IPS-18c (cell line): Measurements from ENCODE around the gene CD82.
"Not testable (repeated sequence)": the region's sequence is repeated elsewhere in the genome, so short reads cannot be mapped to it uniquely, and the experiment has no call there.

Experiments used
- H3K4me3 ChIP-seq: 2 replicates; pipeline ENCODE4 v1.7.0; 2013; ENCODE audit warnings: low read depth, mild to moderate bottlenecking, low read length, moderate library complexity; ENCODE audit not compliant: insufficient read depth
- H3K9me3 ChIP-seq: one replicate; pipeline ENCODE4 v1.6.1; 2013; ENCODE audit warnings: mild to moderate bottlenecking, low read length, moderate library complexity; ENCODE audit not compliant: control insufficient read depth, insufficient read depth

Gene CD82

DNA sequence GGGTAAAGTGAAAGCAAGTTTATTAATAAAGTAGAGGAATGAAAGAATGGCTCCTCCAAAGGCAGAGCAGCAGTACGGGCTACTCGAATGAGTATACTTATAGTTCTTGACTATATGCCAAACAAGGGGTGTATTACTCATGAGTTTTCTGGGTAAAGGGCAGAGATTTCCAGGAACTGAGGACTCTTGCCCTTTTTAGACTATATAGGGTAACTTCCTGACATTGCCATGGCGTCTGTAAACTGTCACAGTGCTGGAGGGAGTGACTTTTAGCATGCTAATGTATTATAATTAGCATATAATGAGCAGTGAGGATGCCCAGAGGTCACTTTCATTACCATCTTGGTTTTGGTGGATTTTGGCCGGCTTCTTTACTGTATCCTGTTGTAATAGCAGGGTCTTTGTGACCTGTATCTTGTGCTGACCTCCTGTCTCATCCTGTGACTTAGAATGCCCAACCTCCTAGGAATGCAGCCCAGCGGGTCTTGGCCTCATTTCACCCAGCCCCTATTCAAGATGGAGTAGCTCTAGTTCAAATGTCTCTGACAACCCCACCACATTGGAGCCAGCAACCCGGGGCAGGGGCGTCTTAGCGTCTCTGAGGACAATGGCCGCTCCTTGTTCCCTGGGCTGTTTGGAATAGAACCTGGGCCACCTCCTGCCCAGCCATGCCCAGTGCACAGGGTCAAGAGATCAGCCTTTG lies 34.9 kb upstream of the CD82 start:
- H3K9me3 ChIP-seq = no peaks in the 10 kb centered on the region

DNA sequence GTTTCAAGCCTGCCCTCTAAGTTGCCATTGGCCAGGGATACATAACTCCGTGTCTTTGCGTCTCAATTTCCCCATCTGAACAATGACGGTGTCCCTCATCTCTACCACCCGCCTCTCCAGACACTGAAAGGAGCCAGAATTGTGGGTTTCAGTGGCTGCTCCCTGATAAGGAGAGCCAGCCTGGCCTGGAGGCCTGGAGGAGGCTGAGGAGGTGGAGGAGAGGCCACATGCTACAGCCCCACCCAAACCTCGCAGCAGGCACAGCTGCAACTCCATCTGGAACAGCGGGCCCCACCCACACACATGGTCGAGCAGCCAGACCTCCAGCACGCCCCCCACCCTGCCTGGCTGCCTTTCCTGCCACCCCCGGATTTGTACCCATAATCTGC lies 34.4 kb upstream of the CD82 start:
- Histone ChIP-seq H3K4me3 (no peak overlapping the region), H3K9me3 (no peaks in the 10 kb centered on the region)

More for the DNA sequence above, 34.9 kb upstream of the CD82 start:
- no peak overlapping the region for H3K4me3 ChIP-seq

DNA sequence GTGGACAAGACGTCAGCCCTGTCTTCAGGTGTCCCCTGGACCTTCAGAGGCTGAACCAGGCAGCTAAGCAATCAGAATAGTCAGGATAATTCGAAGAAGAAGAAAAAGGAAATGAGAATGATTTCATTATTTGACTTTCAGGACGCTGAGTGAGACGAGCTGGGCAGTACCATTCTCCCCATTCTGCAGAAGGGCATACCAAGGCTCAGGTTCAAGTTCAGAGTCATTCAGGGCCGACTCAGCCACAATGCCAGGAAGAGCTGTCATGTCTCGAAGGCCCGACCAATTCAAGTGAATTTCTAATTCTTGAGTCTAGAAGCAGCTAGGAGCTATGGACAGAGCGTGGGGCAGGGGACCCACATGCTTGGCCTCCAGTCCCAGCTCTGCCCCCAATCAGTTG lies 33.8 kb upstream of the CD82 start:
- Histone ChIP-seq H3K9me3 (no peaks in the 10 kb centered on the region), H3K4me3 (no peak overlapping the region)

DNA sequence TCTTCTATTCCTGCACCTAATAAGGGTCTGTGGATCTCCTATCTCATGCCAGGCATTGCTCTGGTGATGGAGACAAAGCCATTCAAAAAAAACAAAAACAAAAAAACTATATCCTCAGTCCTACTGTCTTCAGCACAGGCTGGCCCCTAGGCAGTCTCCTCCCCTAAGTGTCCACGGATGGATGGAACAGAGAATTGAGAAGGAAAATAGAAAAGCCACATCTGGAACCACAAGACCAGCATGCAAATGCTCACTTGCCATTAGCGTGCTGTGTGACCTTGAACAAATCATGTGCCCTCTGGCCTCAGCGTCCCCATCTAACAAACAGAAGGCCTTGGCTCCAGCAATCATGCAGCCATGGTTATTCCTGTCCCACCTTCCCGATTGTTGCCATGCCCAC lies 32.7 kb upstream of the CD82 start:
- Histone ChIP-seq H3K9me3 (no peaks in the 10 kb centered on the region), H3K4me3 (no peak overlapping the region)

DNA sequence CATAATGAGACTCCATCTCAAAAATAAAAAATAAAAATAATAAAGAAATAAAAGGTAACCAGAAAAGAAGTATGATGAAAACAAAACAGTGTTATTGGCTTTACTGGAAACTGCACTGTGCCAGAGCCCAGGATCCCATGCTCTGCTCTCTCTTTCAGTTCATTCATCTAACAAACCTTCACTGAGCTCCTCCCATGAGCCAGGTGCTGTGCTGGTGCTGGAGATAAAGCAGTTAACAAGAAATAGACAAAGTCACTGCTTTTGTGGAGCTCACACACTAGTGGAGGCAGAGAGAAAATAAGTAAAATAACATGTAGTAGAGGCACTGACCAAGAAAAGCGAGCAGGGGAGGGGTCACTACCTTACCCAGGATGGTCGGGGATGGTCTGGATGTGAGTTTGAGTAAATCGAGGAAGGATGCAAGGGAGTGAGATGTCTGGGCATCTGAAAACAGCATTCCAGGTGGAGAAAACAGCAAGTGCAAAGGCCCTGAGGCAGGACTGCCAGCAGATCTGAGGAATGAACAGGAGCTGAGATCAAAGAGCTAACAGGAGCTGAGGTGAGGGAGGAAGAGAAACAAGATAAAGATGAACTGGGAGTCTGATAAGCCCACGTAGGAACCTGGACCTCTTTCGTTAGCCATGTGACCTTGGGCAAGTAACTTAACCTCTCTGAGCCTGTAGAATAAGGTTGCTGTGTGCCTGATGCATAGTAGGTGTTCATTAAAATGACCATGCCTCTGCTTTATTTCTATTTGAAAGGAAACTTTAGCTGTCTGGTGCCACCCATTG lies 31.3 kb upstream of the CD82 start:
- H3K9me3 ChIP-seq = no peaks in the 10 kb centered on the region
- H3K4me3 ChIP-seq = no peak overlapping the region

DNA sequence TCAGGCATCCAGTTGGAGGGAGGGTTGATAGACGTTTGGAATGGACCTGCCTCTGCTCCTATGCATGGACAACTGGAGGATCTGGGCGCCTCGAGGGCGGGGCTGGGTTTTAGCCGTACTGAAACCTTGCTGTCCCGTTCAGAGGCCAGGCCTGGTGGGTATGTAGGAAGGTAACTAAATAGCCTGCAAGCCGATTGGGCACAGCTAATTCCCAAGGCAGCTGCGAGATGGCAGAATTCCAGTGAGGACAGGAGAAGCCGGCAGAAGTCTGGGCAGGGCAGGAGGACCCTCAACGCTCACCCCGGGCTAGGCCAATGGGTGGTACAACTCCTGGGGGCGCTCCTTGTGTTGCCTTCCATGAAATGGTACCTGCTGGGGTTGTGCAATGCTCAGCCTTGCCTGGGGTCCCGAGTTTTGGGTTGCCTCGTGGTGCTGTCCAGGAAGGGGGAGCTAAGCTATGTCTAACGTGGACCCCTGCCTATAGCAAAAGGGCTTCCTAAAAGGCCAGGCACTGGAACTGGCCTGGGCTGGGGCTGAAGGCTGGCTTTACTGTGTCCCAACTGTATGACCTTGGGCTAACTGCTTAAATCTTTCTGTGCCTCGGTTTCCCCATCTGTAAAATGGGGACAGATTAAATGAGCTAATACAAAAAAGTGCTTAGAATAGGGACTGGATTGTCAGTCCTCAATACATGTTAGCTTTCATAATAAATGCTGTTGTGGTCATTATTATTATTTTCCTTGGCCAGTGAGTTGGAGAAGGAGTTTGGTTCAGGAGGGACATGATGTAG lies 30.1 kb upstream of the CD82 start:
- H3K4me3 ChIP-seq = no peak overlapping the region
- H3K9me3 ChIP-seq = no peaks in the 10 kb centered on the region

DNA sequence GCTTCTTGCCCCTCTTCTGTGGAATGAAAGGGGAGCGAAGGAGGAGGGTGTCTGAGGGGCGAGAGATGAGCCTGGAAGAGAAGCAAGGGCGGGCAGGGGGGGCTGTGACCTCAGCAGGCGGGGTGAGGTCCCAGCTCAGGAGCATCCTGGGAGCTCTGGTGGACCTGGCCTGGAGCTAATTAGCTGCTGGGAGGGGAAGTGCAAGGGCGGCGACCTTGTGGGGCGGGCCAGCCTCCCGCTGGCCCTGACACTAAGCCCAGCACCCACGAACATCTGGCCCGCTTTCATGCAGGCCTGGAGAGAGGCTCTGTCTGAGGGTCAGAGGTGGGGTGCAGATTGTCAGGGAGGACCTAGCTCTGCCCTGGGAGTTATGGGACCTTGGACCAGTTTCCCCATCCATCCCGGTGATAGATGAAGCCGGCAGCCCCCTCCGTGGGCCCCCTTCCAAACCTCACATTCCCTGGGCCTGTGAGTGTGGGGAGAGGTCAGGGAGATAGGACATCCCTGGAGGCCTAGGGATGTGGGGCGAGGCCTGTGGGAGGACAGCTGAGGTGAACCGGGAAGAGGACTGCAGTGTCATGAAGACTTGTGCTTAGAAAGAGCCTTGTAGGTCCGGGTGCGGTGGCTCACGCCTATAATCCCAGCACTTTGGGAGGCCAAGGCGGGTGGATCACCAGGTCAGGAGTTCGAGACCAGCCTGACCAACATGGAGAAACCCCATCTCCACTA lies 28.5 kb upstream of the CD82 start:
- Histone ChIP-seq H3K4me3 (no peak overlapping the region), H3K9me3 (no peaks in the 10 kb centered on the region)

DNA sequence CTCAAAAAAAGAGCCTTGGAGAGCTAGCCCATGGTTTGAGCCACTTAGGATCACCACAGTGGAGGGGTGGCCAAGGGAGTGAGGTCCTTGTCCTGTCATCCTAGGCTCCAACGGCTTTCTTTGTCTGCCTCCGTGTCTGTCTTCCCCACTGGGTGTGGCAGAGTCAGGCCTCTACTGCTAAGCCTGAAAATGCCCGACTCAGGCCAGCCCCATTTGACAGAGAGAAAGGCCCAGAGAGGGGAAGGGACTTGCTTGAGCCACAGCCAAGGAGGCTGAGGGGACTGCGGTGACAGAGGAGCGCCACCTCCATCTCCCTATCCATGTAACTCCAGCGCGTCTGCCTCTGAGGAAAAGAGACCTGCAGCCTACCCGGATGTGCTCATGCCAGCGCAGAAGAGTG lies 27.8 kb upstream of the CD82 start:
- no peak overlapping the region for H3K4me3 ChIP-seq
- H3K9me3 ChIP-seq = no peaks in the 10 kb centered on the region

DNA sequence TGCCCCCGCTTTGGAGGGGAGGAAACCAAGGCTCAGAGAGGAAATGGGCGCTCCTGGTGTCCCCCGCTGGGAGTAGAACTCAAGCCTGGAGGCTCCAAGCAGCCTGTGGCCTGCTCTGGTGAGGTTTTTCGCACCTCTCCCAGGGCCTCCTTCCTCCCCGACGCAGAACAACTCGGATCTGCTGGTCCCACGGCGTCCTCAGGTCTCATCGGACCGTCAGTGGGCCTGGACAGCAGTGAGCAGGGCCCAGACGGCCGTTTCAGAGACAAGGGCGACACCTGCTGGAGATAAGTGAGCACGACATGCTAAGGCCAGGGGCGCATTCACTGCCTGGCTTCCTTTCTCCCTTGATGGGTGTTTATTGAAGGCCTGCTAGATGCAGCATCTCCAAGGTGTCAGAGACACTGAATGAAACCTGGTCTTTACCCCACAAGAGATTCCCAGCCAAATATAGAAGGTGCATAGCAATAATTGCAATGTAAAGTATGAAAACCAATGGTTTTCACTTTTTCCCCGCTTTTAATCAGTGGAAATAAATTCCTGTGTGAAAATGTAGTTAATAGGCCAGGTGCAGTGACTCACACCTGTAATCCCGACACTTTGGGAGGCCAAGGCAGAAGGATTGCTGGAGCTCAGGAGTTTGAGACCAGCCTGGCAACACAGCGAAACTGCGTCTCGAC lies 26.9 kb upstream of the CD82 start:
- Histone ChIP-seq H3K9me3 (no peaks in the 10 kb centered on the region), H3K4me3 (no peak overlapping the region)

DNA sequence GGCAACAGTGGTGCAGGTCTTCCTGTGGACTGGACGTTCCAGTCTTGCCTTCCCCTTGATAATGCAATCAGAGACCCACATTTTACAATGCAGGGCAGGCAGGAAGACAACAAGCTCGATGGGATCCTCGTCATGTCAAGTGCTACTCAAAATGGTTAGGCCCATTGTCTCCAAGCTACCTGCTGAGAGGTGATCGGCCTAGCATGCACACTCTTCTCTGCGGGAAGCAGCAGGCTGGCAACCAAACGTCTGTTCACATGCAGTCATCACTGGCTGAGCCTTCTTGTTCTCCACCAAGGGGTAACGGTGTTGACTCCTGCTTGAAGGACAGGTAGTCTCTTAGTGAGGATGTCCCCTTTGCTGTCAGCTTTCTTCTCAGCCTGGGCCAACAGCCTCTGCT lies 25.5 kb upstream of the CD82 start:
- H3K9me3 ChIP-seq = no peaks in the 10 kb centered on the region

DNA sequence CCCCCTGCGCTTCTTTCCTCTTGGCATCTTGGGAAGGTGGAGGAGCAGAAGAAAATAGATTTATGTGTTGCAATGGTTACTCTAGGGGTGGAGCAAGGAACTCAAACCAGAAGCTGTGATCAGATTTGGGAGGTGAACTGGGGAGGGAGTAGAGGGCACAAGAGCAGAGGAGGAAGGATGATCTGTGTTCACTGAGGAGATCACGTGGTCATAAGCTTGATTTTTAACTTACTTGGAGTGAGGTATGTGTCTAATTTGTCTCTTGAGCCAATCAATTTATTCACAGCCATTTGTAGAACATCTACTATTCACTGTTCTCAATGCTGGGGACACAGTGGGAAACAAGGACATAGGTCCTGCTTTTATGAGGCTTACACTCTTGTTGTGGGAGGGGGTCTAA lies 24.8 kb upstream of the CD82 start:
- Histone ChIP-seq H3K4me3 (no peak overlapping the region), H3K9me3 (no peaks in the 10 kb centered on the region)

More for the DNA sequence above, 25.5 kb upstream of the CD82 start:
- no peak overlapping the region for H3K4me3 ChIP-seq

DNA sequence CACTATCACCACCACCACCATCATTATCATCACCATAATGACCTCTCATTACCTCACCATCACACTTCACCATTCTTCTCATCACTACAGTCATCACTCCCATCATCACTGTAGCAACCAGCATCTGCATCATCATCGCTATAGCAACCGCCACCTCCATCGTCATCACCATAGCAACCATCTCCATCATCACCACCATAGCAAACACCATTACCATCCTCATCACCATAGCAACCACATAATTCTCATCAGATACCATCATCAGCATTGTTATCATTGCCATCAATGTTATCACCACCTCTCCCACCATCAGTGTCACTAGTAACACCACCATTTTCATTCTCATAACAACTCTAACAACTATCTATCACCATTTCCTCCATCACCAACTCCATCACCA lies 23.1 kb upstream of the CD82 start:
- Histone ChIP-seq H3K4me3 (no peak overlapping the region), H3K9me3 (peaks cover 3% of the 10 kb centered on the region)

DNA sequence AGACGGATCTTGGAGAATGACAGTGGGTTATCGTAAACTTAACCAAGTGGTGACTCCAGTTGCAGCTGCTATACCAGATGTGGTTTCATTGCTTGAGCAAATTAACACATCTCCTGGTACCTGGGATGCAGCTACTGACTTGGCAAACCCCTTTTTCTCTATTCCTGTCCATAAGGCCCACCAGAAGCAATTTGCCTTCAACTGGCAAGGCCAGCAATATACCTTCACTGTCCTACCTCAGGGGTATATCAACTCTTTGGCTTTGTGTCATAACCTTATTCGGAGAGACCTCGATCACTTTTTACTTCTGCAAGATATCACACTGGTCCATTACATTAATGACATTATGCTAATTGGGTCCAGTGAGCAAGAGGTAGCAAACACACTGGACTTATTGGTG lies 18.5 kb upstream of the CD82 start:
- not testable (repeated sequence) for H3K4me3 ChIP-seq, H3K9me3 ChIP-seq

DNA sequence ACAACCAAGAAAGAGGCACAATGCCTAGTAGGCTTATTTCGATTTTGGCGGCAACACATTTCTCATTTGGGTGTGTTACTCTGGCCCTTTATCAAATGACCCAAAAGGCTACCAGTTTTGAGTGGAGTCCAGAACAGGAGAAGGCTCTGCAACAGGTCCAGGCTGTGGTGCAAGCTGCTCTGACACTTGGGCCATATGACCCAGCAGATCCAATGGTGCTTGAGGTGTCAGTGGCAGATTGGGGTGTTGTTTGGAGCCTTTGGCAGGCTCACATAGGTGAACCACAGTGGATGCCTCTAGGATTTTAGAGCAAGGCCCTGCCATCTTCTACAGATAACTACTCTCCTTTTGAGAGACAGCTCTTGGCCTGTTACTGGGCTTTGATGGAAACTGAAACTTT lies 17.9 kb upstream of the CD82 start:
- H3K4me3 ChIP-seq, H3K9me3 ChIP-seq: not testable (repeated sequence)

DNA sequence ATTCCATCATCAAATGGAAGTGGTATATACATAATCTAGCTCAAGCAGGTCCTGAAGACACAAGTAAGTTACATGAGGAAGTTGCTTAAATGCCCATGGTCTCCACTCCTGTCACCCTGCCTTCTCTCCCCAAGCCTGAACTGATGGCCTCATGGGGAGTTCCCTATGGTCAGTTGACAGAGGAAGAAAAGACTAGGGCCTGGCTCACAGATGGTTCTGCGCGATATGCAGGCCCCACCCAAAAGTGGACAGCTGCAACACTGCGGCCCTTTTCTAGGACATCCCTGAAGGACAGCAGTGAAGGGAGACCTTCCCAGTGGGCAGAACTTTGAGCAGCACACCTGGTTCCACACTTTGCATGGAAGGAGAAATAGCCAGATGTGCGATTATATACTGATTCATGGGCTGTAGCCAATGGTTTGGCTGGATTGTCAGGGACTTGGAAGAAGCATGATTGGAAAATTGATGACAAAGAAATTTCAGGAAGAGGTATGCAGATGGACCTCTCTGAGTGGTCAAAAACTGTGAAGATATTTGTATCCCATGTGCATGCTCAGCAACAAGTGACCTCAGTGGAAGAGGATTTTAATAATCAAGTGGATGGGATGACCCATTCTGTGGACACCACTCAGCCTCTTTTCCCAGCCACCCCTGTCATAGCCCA lies 17.3 kb upstream of the CD82 start:
- peaks cover 3% of the 10 kb centered on the region for H3K9me3 ChIP-seq
- no peak overlapping the region for H3K4me3 ChIP-seq

DNA sequence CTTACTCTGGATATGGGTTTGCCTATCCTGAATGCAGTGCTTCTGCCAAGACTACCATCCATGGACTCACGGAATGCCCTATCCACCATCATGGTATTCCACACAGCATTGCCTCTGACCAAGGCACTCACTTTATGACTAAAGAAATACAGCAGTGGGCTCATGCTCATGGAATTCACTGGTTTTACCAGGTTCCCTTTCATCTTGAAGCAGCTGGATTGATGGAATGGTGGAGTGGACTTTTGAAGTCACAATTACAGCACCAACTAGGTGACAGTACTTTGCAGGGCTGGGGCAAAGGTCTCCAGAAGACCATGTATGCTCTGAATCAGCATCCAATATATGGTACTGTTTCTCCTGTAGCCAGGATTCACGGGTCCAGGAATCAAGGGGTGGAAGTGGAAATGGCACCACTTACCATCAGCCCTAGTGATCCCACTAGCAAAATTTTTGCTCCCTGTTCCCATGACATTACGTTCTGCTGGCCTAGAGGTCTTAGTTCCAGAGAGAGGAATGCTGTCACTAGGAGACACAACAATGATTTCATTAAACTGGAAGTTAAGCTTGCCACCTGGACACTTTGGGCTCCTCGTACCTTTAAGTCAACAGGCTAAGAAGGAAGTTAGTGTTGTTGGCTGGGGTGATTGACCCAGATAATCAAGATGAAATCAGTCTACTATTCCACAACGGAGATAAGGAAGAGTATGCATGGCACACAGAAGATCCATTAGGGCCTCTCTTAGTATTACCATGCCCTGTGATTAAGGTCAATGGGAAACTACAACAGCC lies 16.3 kb upstream of the CD82 start:
- not testable (repeated sequence) for H3K4me3 ChIP-seq, H3K9me3 ChIP-seq
